GM12878 (cell line): ENCODE data around the gene KIF14. TPM values are rescaled to one million over a fixed set of nuclear protein-coding genes. Genes with fewer than 3 reads are reported as not detected.

Experiments
- ATAC-seq: fragments of 200-7000 bp; cut with Tn5 transposase; 3 replicates; pipeline ENCODE4 v1.9.1; 2020; ENCODE audit warnings: mild to moderate bottlenecking, moderate library complexity
- BruUV-seq: library from RNA; stranded (reverse); fragments of 400-500 nt; replicated peaks from 2 replicates; lab custom pipeline; 2021; lab: Mats Ljungman, UMichigan
- CTCF ChIA-PET: fragments of 300-600 bp; sonication (Branson Sonifier 250); formaldehyde crosslinking; extraction: SDS; loops from one replicate; lab custom pipeline; 2021; ENCODE audit warnings: inconsistent platforms; lab: Yijun Ruan, JAX
- POLR2A ChIA-PET: fragments of 350-600 bp; formaldehyde crosslinking; extraction: SDS; loops from one replicate; lab custom pipeline; 2021; ENCODE audit warnings: inconsistent platforms; lab: Charles Lee
- RAD21 ChIA-PET: fragments of 300-600 bp; sonication (Branson Sonifier 250); formaldehyde crosslinking; loops from one replicate; lab custom pipeline; 2023; ENCODE audit warnings: antibody characterized with exemption; ENCODE audit not compliant: unreplicated experiment; lab: Charles Lee
- SMC1A ChIA-PET: fragments of 300-600 bp; sonication (Branson Sonifier 250); formaldehyde crosslinking; loops from one replicate; lab custom pipeline; 2023; ENCODE audit not compliant: unreplicated experiment, uncharacterized antibody; lab: Charles Lee
- DNase-seq: peaks from one replicate; pipeline ENCODE4 v3.0.0-alpha.2; 2011; ENCODE audit warnings: low read depth, low spot score
- FAIRE-seq: peaks from 3 replicates; lab custom pipeline; 2011; peaks lifted over from hg19 to GRCh38; lab: Jason Lieb, UNC
- H2AFZ ChIP-seq: 2 replicates; pipeline ENCODE4 v1.6.0; 2011; ENCODE audit warnings: low read depth, low read length, control low read depth; ENCODE audit not compliant: control insufficient read depth
- H3K27ac ChIP-seq: 2 replicates; pipeline ENCODE4 v1.5.1; 2011; ENCODE audit warnings: control low read depth; ENCODE audit not compliant: control insufficient read depth, insufficient read depth
- H3K27me3 ChIP-seq, 2 experiments: replicated peaks in 1 of 2; 2 replicates each; pipeline versions ENCODE4 v1.6.0 to v1.6.1; 2011; ENCODE audit warnings: low read length in 1 of 2; ENCODE audit not compliant: control insufficient read depth in 2 of 2, insufficient read depth in 2 of 2
- H3K36me3 ChIP-seq, 2 experiments: 2 replicates each; pipeline ENCODE4 v1.5.1; 2011; ENCODE audit warnings: low read length in 1 of 2; ENCODE audit not compliant: control insufficient read depth in 2 of 2, insufficient read depth in 2 of 2
- H3K4me1 ChIP-seq: 2 replicates; pipeline ENCODE4 v1.6.1; 2011; ENCODE audit warnings: mild to moderate bottlenecking, low read length, moderate library complexity, mixed read lengths; ENCODE audit not compliant: control insufficient read depth, insufficient read depth
- H3K4me2 ChIP-seq: 2 replicates; pipeline ENCODE4 v1.6.0; 2011; ENCODE audit warnings: control low read depth; ENCODE audit not compliant: control insufficient read depth, insufficient read depth
- H3K4me3 ChIP-seq: fragments of 200-600 bp; sonication (generic); 2 replicates; pipeline ENCODE4 v1.5.1; 2016
- H3K79me2 ChIP-seq: 2 replicates; pipeline ENCODE4 v1.6.0; 2011; ENCODE audit warnings: low read length; ENCODE audit not compliant: control insufficient read depth, insufficient read depth
- H3K9ac ChIP-seq: 2 replicates; pipeline ENCODE4 v1.8.0; 2011; ENCODE audit warnings: low read length, control low read depth, mixed read lengths; ENCODE audit not compliant: control insufficient read depth, insufficient read depth
- H3K9me3 ChIP-seq: replicated peaks from 3 replicates; pipeline ENCODE4 v1.5.1; 2011; ENCODE audit warnings: mild to moderate bottlenecking, low read length; ENCODE audit not compliant: control insufficient read depth, insufficient read depth
- H4K20me1 ChIP-seq: 2 replicates; pipeline ENCODE4 v1.6.0; 2011; ENCODE audit not compliant: control insufficient read depth, insufficient read depth
- GABPA ChIP-seq: IDR thresholded peaks from 2 replicates; pipeline ENCODE4 v1.6.1; 2014; ENCODE audit warnings: antibody characterized with exemption, low read depth, mild to moderate bottlenecking, inconsistent platforms
- RAD21 ChIP-seq: IDR thresholded peaks from 2 replicates; pipeline ENCODE4 v1.6.1; 2011; ENCODE audit warnings: mild to moderate bottlenecking, low read depth, low read length, moderate library complexity; ENCODE audit not compliant: insufficient read depth
- SMC3 ChIP-seq: IDR thresholded peaks from 2 replicates; pipeline ENCODE4 v1.6.1; 2011; ENCODE audit warnings: low read length, improper control_type of control experiment, borderline replicate concordance
- ZBED1 ChIP-seq: IDR thresholded peaks from 2 replicates; pipeline ENCODE4 v1.6.1; 2016; ENCODE audit warnings: borderline replicate concordance
- WGBS: methylation state at CpG from one replicate; pipeline ENCODE4 v1.1.6; 2016; ENCODE audit warnings: low lambda C conversion rate; ENCODE audit not compliant: insufficient replicate concordance, insufficient coverage; ENCODE audit errors: missing lambda C conversion rate; 5-methylcytosine and 5-hydroxymethylcytosine counted together
- in situ Hi-C: fragments of 300-500 bp; cut with MboI; formaldehyde crosslinking; loops from 9 replicates; pipeline ENCODE4 v1.14.3; 2018; ENCODE audit warnings: mixed read lengths
- intact Hi-C: fragments of 100-400 bp; cut with micrococcal nuclease; formaldehyde crosslinking; loops from one replicate; pipeline ENCODE4 v1.14.2; 2022; ENCODE audit not compliant: unreplicated experiment
- polyA plus RNA-seq, 11 experiments: library from polyadenylated mRNA; depleted of rRNA in 4 of 11; unstranded in 6 of 11; stranded (reverse) in 5 of 11; fragments of >200 nt; fragmentation: Nextera tagmentation in 4 of 11; fragmentation: Illumina TruSeq in 1 of 11; extraction: Ambion mirVana in 4 of 11; extraction: Trizol in 1 of 11; gene quantifications; 1 replicate in 1 of 11; 2 replicates in 10 of 11; pipeline versions ENCODE4 v1.2.1 to v1.2.3, GENCODE V29; 2011 to 2016; ENCODE audit warnings: inconsistent platforms in 2 of 11, missing spikeins in 2 of 11, low read depth in 1 of 11
- total RNA-seq, 4 experiments: library from RNA; depleted of rRNA in 3 of 4; stranded (reverse); fragments of >200 nt in 3 of 4; fragmentation: Illumina TruSeq in 1 of 4; extraction: Trizol in 1 of 4; gene quantifications; 2 replicates each; pipeline versions ENCODE4 v1.2.1 to v1.2.3, GENCODE V29; 2013 to 2021
- TF ChIP-seq, protein P1 (sequence below), 3 experiments: IDR thresholded peaks in 2 of 3; conservative IDR thresholded peaks in 1 of 3; 2 replicates each; pipeline ENCODE4 v1.5.1; 2011; ENCODE audit warnings: low read depth in 3 of 3, low read length in 3 of 3, mild to moderate bottlenecking in 3 of 3, control low read depth in 2 of 3, moderate library complexity in 2 of 3, inconsistent platforms in 1 of 3, mixed read lengths in 1 of 3; ENCODE audit not compliant: control insufficient read depth in 2 of 3, insufficient read depth in 1 of 3; ENCODE audit errors: extremely low read depth in 1 of 3

The KIF14 gene
- total and polyA plus RNA-seq, 10 of the 15 experiments (the other 5 are each of a cell fraction or from before 2014, with no cell fraction given) = 6.8 to 25.5 (median 14.4) TPM

DNA sequence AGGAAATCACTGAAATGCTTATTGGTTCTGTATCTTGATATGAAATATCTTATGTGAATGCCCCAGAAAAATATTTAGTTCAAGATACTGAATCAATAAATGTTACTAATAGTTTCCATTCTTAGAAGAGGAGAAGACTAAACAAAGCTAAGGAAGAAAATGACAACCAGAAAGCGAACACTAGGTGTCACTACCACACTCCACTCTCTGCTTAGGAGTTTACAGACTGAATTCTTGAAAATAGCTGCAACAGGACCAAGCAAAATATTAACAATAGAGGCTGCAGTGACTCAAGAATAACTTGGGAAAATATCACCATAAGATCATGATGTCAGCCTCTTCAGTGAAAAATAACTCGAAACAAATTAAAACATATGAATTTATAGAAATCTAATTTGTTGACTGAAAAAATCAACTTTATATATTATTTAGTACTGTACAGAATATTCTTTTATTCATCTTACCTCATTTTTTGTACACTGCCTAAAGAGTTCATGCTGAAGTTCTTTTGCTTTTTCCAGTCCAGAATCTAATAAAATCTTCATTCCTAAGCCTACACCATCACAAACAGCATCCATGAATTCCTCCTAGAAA, 61.6 kb downstream of the KIF14 start:
- no peaks in the 10 kb centered on the region for H3K9me3 ChIP-seq
- no peak overlapping the region for H2AFZ ChIP-seq
- TF ChIP-seq GABPA = no peak
- TF ChIP-seq SMC3 = peak; percentile 69; the same call in 1 of the 2 replicates
- TF ChIP-seq RAD21 = peak; percentile 82
- no peak for TF ChIP-seq ZBED1
- TF ChIP-seq, protein P1, sequence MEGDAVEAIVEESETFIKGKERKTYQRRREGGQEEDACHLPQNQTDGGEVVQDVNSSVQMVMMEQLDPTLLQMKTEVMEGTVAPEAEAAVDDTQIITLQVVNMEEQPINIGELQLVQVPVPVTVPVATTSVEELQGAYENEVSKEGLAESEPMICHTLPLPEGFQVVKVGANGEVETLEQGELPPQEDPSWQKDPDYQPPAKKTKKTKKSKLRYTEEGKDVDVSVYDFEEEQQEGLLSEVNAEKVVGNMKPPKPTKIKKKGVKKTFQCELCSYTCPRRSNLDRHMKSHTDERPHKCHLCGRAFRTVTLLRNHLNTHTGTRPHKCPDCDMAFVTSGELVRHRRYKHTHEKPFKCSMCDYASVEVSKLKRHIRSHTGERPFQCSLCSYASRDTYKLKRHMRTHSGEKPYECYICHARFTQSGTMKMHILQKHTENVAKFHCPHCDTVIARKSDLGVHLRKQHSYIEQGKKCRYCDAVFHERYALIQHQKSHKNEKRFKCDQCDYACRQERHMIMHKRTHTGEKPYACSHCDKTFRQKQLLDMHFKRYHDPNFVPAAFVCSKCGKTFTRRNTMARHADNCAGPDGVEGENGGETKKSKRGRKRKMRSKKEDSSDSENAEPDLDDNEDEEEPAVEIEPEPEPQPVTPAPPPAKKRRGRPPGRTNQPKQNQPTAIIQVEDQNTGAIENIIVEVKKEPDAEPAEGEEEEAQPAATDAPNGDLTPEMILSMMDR (IDR thresholded peaks at IDR 0.05 in 2 of 3, conservative IDR thresholded peaks at IDR 0.05 in 1 of 3; ENCODE audit: control insufficient read depth in 2 of 3, extremely low read depth in 1 of 3, insufficient read depth in 1 of 3, low read depth in 3 of 3, low read length in 3 of 3) = peak; percentile 56 to 77 (median 60)
- TF ChIP-seq, all 136 proteins: peak for 3
- Histone ChIP-seq H3K79me2 (no peaks in the 10 kb centered on the region), H3K4me1 (peaks cover 17% of the 10 kb centered on the region), H3K4me2 (no peak overlapping the region), H3K4me3 (no peak overlapping the region), H3K27me3 (no peaks in the 10 kb centered on the region), H3K27ac (no peak overlapping the region), H4K20me1 (no peaks in the 10 kb centered on the region), H3K36me3 (peaks cover 0 to 5% of the 10 kb centered on the region in 2 experiments; a peak in 2 of 4 replicates), H3K9ac (no peak overlapping the region)
- ATAC-seq = peak; percentile 64
- ChIA-PET RAD21 (interaction anchor here (0.6 to 6.7 kb wide), 30 partner anchors 9 to 560 kb away, joined by 3 to 70 read pairs (median 4); partner anchors contain the start of genes DDX59 and KIF14), CTCF (interaction anchor here (0.6 to 5.4 kb wide), 62 partner anchors 8 to 593 kb away, joined by 3 to 46 read pairs (median 4); partner anchors contain the start of genes INAVA and KIF14), POLR2A (no interaction called here), SMC1A (interaction anchor here (0.7 to 4.3 kb wide), 28 partner anchors 8 to 665 kb away, joined by 3 to 37 read pairs (median 3); no protein-coding TSS in a partner anchor)
- no peak for DNase-seq
- intact Hi-C loops = loop anchor here (2.0 to 10.0 kb wide), 3 partner anchors 244 to 556 kb away; partner anchors contain the start of gene CACNA1S
- in situ Hi-C loops = no loop called here
- no TSS peak for BruUV-seq
- peak; percentile 71 for FAIRE-seq
- WGBS = 62% methylated on average over 2 of the region's 2 CpGs
